Gastrocnemius medialis (tissue), 4 donors: ENCODE measurements around the gene RASIP1. TPM values are rescaled to one million over a fixed set of nuclear protein-coding genes. Genes with fewer than 3 reads are reported as not detected.

Source experiments
- ATAC-seq, 2 donors: fragments of 150-250 bp; one replicate each; pipeline ENCODE4 v1.9.1; 2016
- DNase-seq, 2 donors: peaks; one replicate each; pipeline ENCODE4 v3.0.0-alpha.2; 2019
- H3K27ac ChIP-seq, 4 donors: fragments of 200-600 bp; sonication (generic); 1 replicate in 1 of 4; 2 replicates in 3 of 4; pipeline ENCODE4 v1.5.1; 2016 to 2018; ENCODE audit warnings: mild to moderate bottlenecking in 2 of 4, moderate library complexity in 1 of 4
- H3K27me3 ChIP-seq, 3 donors: fragments of 200-600 bp; sonication (generic) in 2 of 3; 1 replicate in 1 of 3; 2 replicates in 2 of 3; pipeline versions ENCODE4 v1.5.1 to v1.6.0; 2016 to 2019; ENCODE audit warnings: mild to moderate bottlenecking in 1 of 3, moderate library complexity in 1 of 3
- H3K36me3 ChIP-seq, 2 donors: fragments of 200-600 bp; sonication (generic) in 1 of 2; one replicate each; pipeline ENCODE4 v1.5.1; 2017 to 2018
- H3K4me1 ChIP-seq, 2 donors: fragments of 200-600 bp; sonication (generic) in 1 of 2; one replicate each; pipeline ENCODE4 v1.5.1; 2016 to 2017; ENCODE audit warnings: mild to moderate bottlenecking in 2 of 2
- H3K4me3 ChIP-seq, 4 donors: fragments of 200-600 bp; sonication (generic) in 3 of 4; 1 replicate in 1 of 4; 2 replicates in 3 of 4; pipeline ENCODE4 v1.5.1; 2016 to 2019; ENCODE audit warnings: mild to moderate bottlenecking in 2 of 4
- H3K9me3 ChIP-seq, 3 donors: fragments of 200-600 bp; sonication (generic) in 2 of 3; 1 replicate in 1 of 3; 2 replicates in 2 of 3; pipeline ENCODE4 v1.5.1; 2016 to 2019
- POLR2A ChIP-seq, 2 donors: fragments of 450-650 bp; IDR thresholded peaks; one replicate each; pipeline ENCODE4 v1.6.1; 2017; ENCODE audit warnings: antibody characterized with exemption in 2 of 2, mild to moderate bottlenecking in 2 of 2, moderate library complexity in 2 of 2
- in situ Hi-C, 4 donors: fragments of 200-750 bp; cut with MboI; loops; one replicate each; pipeline versions ENCODE4 v1.15.0 to v1.8.0; 2017; ENCODE audit warnings: low sequenced_read_pairs in 4 of 4
- intact Hi-C: fragments of 100-400 bp; cut with DNase I; formaldehyde crosslinking; loops from one replicate; pipeline ENCODE4 v1.15.1; 2023; ENCODE audit warnings: low total_unique reads
- total RNA-seq, 4 donors: library from RNA; depleted of rRNA; stranded (reverse); fragments of >200 nt; gene quantifications; one replicate each; pipeline versions ENCODE4 v1.1.0 to v1.2.3, GENCODE V29; 2016
- TF ChIP-seq, protein P1 (sequence below), 5 experiments: fragments of 450-650 bp in 3 of 5; fragments of 200-600 bp in 2 of 5; sonication (generic) in 2 of 5; IDR thresholded peaks in 4 of 5; conservative IDR thresholded peaks in 1 of 5; 1 replicate in 4 of 5; 2 replicates in 1 of 5; pipeline ENCODE4 v1.5.1; 2016 to 2019; ENCODE audit warnings: antibody characterized with exemption in 5 of 5, mild to moderate bottlenecking in 3 of 5, moderate library complexity in 3 of 5

RASIP1 gene
- total RNA-seq, 4 donors from 2014 or later = 3.4 to 8.1 (median 6.3) TPM

- no peak for ATAC-seq
- intact Hi-C loops = no loop called here
- no peaks in the 10 kb centered on the region for H3K27me3 ChIP-seq
- no peak for DNase-seq
- H3K27ac ChIP-seq = no peak overlapping the region
- no peak for TF ChIP-seq POLR2A (IDR thresholded peaks at IDR 0.05)
- TF ChIP-seq, protein P1, sequence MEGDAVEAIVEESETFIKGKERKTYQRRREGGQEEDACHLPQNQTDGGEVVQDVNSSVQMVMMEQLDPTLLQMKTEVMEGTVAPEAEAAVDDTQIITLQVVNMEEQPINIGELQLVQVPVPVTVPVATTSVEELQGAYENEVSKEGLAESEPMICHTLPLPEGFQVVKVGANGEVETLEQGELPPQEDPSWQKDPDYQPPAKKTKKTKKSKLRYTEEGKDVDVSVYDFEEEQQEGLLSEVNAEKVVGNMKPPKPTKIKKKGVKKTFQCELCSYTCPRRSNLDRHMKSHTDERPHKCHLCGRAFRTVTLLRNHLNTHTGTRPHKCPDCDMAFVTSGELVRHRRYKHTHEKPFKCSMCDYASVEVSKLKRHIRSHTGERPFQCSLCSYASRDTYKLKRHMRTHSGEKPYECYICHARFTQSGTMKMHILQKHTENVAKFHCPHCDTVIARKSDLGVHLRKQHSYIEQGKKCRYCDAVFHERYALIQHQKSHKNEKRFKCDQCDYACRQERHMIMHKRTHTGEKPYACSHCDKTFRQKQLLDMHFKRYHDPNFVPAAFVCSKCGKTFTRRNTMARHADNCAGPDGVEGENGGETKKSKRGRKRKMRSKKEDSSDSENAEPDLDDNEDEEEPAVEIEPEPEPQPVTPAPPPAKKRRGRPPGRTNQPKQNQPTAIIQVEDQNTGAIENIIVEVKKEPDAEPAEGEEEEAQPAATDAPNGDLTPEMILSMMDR (IDR thresholded peaks at IDR 0.05 in 4 of 5, conservative IDR thresholded peaks at IDR 0.05 in 1 of 5) = no peak
- H3K4me1 ChIP-seq = no peaks in the 10 kb centered on the region
- no peaks in the 10 kb centered on the region for H3K9me3 ChIP-seq
- no peak overlapping the region for H3K4me3 ChIP-seq
- no peaks in the 10 kb centered on the region for H3K36me3 ChIP-seq
- in situ Hi-C loops = no loop called here
Measured at GRCh38 chr19:48705431-48705830, 35.0 kb downstream of the RASIP1 start.

- DNase-seq (no peak), ATAC-seq (no peak)
- no peak overlapping the region for H3K4me3 ChIP-seq
- in situ Hi-C loops = no loop called here
- TF ChIP-seq POLR2A (IDR thresholded peaks at IDR 0.05) = no peak
- TF ChIP-seq, protein P1 (IDR thresholded peaks at IDR 0.05 in 4 of 5, conservative IDR thresholded peaks at IDR 0.05 in 1 of 5) = no peak
- H3K36me3 ChIP-seq = no peaks in the 10 kb centered on the region
- H3K9me3 ChIP-seq = no peaks in the 10 kb centered on the region
- intact Hi-C loops = no loop called here
- no peaks in the 10 kb centered on the region for H3K27me3 ChIP-seq
- H3K4me1 ChIP-seq = no peaks in the 10 kb centered on the region
- H3K27ac ChIP-seq = no peak overlapping the region
Measured at GRCh38 chr19:48703316-48703715, 37.1 kb downstream of the RASIP1 start.

DNA sequence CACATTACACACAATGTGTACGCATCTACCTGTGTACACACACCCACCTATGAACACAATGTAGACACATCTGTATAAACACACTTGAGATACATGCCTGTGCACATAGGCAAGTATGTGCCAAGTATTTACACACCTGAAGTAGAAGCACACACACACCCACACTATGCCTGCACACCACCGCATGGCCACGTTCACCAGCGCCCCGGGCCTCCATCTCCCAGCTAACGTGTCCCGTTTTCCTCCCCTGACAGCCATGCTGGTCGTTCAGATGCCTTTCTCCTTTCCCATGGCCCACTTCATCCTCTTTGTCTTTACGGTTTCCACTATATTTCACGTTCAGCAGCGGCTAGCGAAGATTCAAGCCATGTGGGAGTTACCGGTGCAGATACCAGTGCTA is 37.7 kb downstream of the RASIP1 start:
- no peak for ATAC-seq
- in situ Hi-C loops = no loop called here
- TF ChIP-seq, protein P1 (IDR thresholded peaks at IDR 0.05 in 4 of 5, conservative IDR thresholded peaks at IDR 0.05 in 1 of 5) = no peak
- TF ChIP-seq POLR2A (IDR thresholded peaks at IDR 0.05) = no peak

GRCh38 chr19:48698046-48698445 is 42.4 kb downstream of the RASIP1 start:
- no peaks in the 10 kb centered on the region for H3K4me1 ChIP-seq
- H3K4me3 ChIP-seq = no peak overlapping the region
- DNase-seq (no peak), ATAC-seq (no peak)
- no peak overlapping the region for H3K27ac ChIP-seq
- intact Hi-C loops (no loop called here), in situ Hi-C loops (no loop called here)
- TF ChIP-seq POLR2A (IDR thresholded peaks at IDR 0.05) = no peak
- TF ChIP-seq, protein P1 (IDR thresholded peaks at IDR 0.05 in 4 of 5, conservative IDR thresholded peaks at IDR 0.05 in 1 of 5) = no peak
- H3K9me3 ChIP-seq = no peaks in the 10 kb centered on the region
- H3K27me3 ChIP-seq = peaks cover 15 to 20% (median 18%) of the 10 kb centered on the region in 3 donors
- H3K36me3 ChIP-seq = no peaks in the 10 kb centered on the region

More for the DNA sequence above, 37.7 kb downstream of the RASIP1 start:
- Histone ChIP-seq H3K27ac (no peak overlapping the region), H3K4me1 (no peaks in the 10 kb centered on the region), H3K9me3 (no peaks in the 10 kb centered on the region), H3K36me3 (no peaks in the 10 kb centered on the region), H3K4me3 (no peak overlapping the region), H3K27me3 (no peaks in the 10 kb centered on the region)
- no peak for DNase-seq
- intact Hi-C loops = no loop called here

DNA sequence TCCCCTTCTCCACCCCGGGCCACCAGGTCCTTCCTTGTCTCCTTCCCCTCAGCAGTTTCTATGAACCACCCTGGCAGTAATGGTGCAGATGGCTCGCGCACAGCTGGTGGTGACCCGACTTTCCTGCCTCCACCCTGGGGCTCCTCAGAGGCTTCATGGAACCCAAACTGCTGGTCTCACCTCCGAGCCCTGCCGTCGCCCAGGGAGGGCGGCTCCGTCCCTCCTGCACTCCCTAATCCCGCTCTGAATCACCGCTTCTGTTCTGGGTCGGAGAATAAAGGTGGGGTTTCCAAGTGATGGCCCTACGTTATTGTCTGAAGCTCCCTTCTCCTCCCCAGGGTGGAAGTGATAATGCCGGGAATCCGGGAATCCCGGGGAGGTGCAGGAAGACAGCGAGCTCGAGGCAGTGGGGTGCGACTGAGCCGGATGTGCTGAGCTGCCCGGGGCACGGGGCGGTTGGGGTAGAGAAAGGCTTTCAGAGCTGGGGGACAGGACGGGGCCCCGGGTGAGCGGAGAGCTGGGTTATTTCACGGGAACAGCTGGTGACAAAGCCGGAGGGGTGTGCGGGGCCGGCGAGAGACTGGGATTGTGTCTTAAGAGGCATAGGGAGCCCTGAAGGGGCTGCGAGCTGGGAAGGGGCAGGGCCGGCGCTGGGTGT is 43.9 kb downstream of the RASIP1 start:
- H3K9me3 ChIP-seq = no peaks in the 10 kb centered on the region
- DNase-seq (no peak), ATAC-seq (no peak)
- no peak overlapping the region for H3K27ac ChIP-seq
- peak overlapping the region in 3 of 4 donors; percentile 4 to 33 (median 17) for H3K4me3 ChIP-seq
- in situ Hi-C loops = no loop called here
- H3K27me3 ChIP-seq = peaks cover 15 to 20% (median 18%) of the 10 kb centered on the region in 3 donors
- no peaks in the 10 kb centered on the region for H3K36me3 ChIP-seq
- TF ChIP-seq, protein P1 (IDR thresholded peaks at IDR 0.05 in 4 of 5, conservative IDR thresholded peaks at IDR 0.05 in 1 of 5) = no peak
- TF ChIP-seq POLR2A (IDR thresholded peaks at IDR 0.05) = no peak
- intact Hi-C loops = no loop called here
- no peaks in the 10 kb centered on the region for H3K4me1 ChIP-seq
